Fibroblast of the aortic adventitia (primary cell): ENCODE measurements around the gene QRICH2. TPM values are rescaled to one million over a fixed set of nuclear protein-coding genes. Genes with fewer than 3 reads are reported as not detected.

Experiments used
- DNase-seq: peaks from one replicate; pipeline ENCODE4 v3.0.0-alpha.2; 2010; ENCODE audit warnings: low read depth
- H3K4me3 ChIP-seq: 2 replicates; pipeline ENCODE4 v1.5.1; 2011; ENCODE audit warnings: low read depth, mild to moderate bottlenecking, control low read depth, low read length, moderate library complexity
- total RNA-seq: library from RNA; depleted of rRNA; stranded (reverse); fragments of >200 nt; gene quantifications from 2 replicates; pipeline ENCODE4 v1.2.3, GENCODE V29; 2012; ENCODE audit warnings: low replicate concordance
- TF ChIP-seq, protein P1 (sequence below): IDR thresholded peaks from 2 replicates; pipeline ENCODE4 v1.5.1; 2011; ENCODE audit warnings: mild to moderate bottlenecking, low read length, control low read depth, inconsistent platforms; ENCODE audit not compliant: insufficient read depth

The QRICH2 gene
- total RNA-seq, 1 donor: 1.8 TPM

DNA sequence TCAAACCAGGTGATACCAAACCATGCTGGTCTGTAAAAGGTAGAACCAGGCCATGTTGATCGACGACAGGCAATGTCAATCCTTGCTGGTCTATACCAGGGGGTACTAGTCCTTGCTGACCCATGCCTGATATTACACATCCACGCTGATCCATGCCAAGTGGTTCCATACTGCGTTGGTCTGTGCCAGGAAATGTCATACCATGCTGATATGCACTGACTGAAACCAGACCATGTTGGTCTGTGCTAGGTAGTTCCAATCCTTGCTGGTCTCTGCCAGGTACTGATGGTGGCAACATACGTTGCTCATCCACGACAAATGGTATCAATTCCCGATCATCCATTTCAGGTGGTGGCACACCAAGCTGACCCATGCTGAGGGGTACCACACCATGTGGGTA is 15.0 kb downstream of the QRICH2 start:
- TF ChIP-seq, protein P1, sequence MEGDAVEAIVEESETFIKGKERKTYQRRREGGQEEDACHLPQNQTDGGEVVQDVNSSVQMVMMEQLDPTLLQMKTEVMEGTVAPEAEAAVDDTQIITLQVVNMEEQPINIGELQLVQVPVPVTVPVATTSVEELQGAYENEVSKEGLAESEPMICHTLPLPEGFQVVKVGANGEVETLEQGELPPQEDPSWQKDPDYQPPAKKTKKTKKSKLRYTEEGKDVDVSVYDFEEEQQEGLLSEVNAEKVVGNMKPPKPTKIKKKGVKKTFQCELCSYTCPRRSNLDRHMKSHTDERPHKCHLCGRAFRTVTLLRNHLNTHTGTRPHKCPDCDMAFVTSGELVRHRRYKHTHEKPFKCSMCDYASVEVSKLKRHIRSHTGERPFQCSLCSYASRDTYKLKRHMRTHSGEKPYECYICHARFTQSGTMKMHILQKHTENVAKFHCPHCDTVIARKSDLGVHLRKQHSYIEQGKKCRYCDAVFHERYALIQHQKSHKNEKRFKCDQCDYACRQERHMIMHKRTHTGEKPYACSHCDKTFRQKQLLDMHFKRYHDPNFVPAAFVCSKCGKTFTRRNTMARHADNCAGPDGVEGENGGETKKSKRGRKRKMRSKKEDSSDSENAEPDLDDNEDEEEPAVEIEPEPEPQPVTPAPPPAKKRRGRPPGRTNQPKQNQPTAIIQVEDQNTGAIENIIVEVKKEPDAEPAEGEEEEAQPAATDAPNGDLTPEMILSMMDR: no peak
- H3K4me3 ChIP-seq: no peak overlapping the region
- DNase-seq: no peak

DNA sequence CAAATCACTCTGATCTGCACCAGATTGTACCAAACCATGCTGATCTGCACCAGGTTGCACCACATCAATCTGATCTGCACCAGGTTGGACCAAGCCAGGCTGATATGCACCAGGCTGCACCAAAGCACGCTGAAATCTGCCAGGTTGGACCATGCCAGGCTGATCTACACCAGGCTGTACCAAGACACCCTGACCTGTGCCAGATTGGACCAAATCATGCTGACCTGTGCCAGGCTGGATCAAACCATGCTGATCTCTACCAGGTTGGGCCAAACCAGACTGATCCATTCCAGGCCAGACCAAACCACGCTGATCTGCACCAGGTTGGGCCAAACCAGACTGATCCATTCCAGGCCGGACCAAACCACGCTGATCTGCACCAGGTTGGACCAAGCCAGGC is 15.5 kb downstream of the QRICH2 start:
- no peak overlapping the region for H3K4me3 ChIP-seq
- TF ChIP-seq, protein P1: no peak
- DNase-seq: no peak

DNA sequence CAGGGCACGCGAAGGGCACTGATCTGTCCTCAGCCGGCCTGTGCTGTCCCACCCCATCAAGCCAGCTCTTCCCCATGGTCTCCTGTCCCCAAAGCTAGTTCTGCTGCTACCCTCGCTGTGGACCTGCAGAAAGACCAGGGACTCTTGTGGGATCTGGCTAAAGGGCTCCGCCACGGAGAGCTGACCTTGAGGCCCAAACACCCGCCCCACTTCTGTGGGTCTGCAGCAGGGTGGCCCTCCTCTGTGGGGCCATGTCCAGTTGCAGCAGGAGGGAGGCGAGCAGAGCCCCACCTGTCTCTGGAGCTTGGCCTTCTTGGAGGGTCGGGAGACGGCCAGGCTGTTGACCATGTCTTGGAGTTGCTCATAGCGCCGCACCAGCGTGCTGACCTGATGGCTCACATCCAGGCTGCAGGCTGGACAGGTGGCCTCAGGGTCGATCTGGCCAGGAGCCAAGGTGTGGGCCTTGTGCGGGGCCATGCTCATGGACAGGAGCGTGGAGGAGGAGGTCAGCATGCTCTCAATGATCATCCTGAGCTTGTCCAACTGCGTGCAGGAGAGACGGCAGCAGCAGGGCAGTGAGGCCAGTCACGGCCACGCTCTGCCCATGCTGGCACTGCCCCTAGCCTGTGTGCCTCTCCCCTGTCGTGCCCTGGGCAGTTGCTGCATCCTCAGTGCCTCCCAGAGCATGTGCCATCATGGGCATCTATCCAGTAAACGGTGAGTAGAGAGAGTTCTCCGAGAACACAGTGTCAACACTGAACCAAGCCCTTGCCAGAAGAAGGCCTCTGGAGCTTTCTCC is 26.3 kb downstream of the QRICH2 start:
- DNase-seq: no peak
- TF ChIP-seq, protein P1: no peak

DNA sequence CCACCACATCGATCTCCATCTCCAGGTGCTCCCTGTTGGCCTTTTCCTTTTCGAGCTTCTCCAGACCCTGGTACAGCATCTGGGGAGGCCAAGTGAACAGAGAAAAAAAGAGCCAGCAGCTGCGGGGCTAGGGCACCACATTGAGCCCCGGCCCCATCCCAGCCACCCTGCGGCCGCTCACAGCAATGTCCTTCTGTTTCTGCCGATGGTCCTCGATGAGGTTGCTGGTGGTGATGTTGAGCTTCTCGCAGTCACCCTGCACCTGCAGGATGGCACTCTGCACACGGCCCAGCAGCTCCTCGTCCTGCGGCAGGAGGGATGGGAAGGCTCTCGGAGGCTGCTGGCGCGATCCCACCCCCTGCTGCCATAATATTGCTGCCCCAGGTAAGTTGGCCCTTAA is 27.4 kb downstream of the QRICH2 start:
- no peak for DNase-seq
- H3K4me3 ChIP-seq: no peak overlapping the region
- TF ChIP-seq, protein P1: no peak

More for the DNA sequence above, 26.3 kb downstream of the QRICH2 start:
- no peak overlapping the region for H3K4me3 ChIP-seq

DNA sequence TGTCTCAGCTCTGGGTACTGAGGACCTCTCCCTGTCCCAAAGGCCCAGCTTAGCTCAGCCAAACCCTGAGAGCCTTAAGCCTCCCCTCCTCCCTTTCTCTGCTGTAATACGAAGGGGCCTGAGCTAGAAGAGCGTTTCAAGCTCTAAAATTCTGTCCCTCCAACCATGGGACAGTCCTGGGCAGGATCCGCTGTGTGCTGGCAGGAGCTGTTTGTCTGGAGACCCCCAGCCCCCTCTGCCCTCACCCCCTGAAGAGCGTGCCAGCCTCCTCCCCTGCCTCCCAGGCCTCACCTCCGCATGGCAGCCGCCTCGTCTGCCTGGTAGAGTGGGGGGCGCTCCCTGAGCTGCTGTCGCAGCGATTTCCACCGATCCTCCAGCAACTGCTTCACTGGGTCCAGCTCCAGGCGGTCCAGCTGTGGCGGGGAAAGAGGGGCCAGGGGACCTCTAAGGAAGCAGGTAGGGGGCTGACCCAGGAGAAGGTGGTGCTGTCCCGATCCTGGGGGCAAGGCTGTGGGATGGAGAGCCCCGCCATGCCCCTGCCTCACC is 28.3 kb downstream of the QRICH2 start:
- H3K4me3 ChIP-seq: no peak overlapping the region
- TF ChIP-seq, protein P1: no peak
- no peak for DNase-seq

DNA sequence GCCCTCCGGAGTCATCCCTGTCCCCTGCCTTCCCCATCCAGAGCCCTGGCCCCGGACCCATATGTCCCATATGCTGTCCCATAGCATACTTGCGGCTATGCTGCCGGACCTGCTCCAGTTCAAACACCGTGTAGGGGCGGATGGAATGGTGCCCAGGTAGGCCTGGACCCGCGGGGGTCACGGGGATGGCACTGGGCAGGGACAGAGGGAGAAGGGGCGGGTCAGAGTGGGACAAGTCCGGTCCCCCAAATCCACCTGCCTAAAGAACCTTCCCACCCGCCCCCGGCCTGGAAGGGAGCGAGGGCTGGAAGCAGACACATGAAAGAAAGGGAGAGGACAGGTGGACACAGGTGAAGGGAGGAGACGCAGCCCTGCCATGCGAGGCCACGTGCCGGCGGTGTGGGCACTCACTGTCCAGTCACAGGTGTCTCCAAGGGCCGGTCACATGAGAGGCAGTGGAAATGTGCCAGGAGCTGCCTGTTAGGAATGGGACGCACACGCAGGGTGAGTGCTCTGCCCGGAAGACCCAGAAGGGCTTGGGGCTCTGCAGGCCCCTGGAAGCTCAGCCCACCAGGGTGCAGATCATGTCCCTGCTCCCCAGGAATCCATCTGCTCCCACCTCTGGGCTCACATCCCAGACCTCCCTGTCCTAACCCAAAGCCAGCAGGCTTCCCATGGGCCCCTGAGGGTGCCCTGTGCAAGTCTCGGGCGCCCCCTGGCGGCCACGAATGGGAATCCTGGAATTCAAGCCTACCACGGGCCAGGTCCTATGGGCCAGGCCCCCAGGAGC is 28.9 kb downstream of the QRICH2 start:
- TF ChIP-seq, protein P1: peak; percentile 92
- DNase-seq: peak; percentile 77
- no peak overlapping the region for H3K4me3 ChIP-seq
